CD14-positive monocyte (primary cell): ENCODE results near the gene VSIG10L. TPM values are rescaled to one million over a fixed set of nuclear protein-coding genes. Genes with fewer than 3 reads are reported as not detected.

Experiments used
- DNase-seq, 3 donors: peaks; one replicate each; pipeline ENCODE4 v3.0.0-alpha.2; 2011 to 2022
- H2AFZ ChIP-seq: 2 replicates; pipeline ENCODE4 v1.6.0; 2012; ENCODE audit warnings: mild to moderate bottlenecking, low read depth, low read length, inconsistent platforms; ENCODE audit not compliant: insufficient read depth, poor library complexity, severe bottlenecking
- H3K27ac ChIP-seq, 2 donors: 1 replicate in 1 of 2; 2 replicates in 1 of 2; pipeline ENCODE4 v1.5.1; 2012 to 2013; ENCODE audit warnings: low read length in 2 of 2, control low read depth in 1 of 2, inconsistent platforms in 1 of 2, low read depth in 1 of 2, mild to moderate bottlenecking in 1 of 2
- H3K27me3 ChIP-seq, 2 donors: one replicate each; pipeline versions ENCODE4 v1.6.0 to v1.6.1; 2011 to 2013; ENCODE audit warnings: low read length in 2 of 2; ENCODE audit not compliant: control insufficient read depth in 2 of 2, insufficient read depth in 2 of 2
- H3K36me3 ChIP-seq, 2 donors: replicated peaks in 1 of 2; 1 replicate in 1 of 2; 2 replicates in 1 of 2; pipeline versions ENCODE4 v1.5.1 to v1.6.1; 2012 to 2013; ENCODE audit warnings: low read length in 2 of 2, control low read depth in 1 of 2, inconsistent platforms in 1 of 2, mild to moderate bottlenecking in 1 of 2; ENCODE audit not compliant: insufficient read depth in 2 of 2, control insufficient read depth in 1 of 2
- H3K4me1 ChIP-seq, 2 donors: 1 replicate in 1 of 2; 2 replicates in 1 of 2; pipeline versions ENCODE4 v1.5.1 to v1.6.1; 2012 to 2013; ENCODE audit warnings: low read length in 2 of 2, control low read depth in 1 of 2, inconsistent platforms in 1 of 2, mild to moderate bottlenecking in 1 of 2, moderate library complexity in 1 of 2; ENCODE audit not compliant: insufficient read depth in 2 of 2, control insufficient read depth in 1 of 2
- H3K4me2 ChIP-seq: replicated peaks from 2 replicates; pipeline ENCODE3; 2012; ENCODE audit warnings: low read length, moderate library complexity, mild to moderate bottlenecking; ENCODE audit not compliant: poor library complexity, severe bottlenecking; ENCODE audit errors: extremely low read depth
- H3K4me3 ChIP-seq, 3 experiments: fragments of 200-600 bp in 1 of 3; sonication (generic) in 1 of 3; replicated peaks in 1 of 3; 1 replicate in 2 of 3; 2 replicates in 1 of 3; pipeline ENCODE4 v1.5.1; 2011 to 2013; ENCODE audit warnings: low read length in 3 of 3, mild to moderate bottlenecking in 3 of 3, control low read depth in 2 of 3, low read depth in 2 of 3, inconsistent platforms in 1 of 3, moderate library complexity in 1 of 3
- H3K79me2 ChIP-seq: 2 replicates; pipeline ENCODE4 v1.6.0; 2012; ENCODE audit warnings: mild to moderate bottlenecking, control low read depth, inconsistent platforms, low read length, moderate library complexity; ENCODE audit not compliant: insufficient read depth
- H3K9ac ChIP-seq: 2 replicates; pipeline ENCODE4 v1.6.0; 2017; ENCODE audit warnings: low read length, mild to moderate bottlenecking; ENCODE audit not compliant: insufficient read depth, poor library complexity, severe bottlenecking
- H3K9me3 ChIP-seq, 2 donors: replicated peaks in 1 of 2; 1 replicate in 1 of 2; 2 replicates in 1 of 2; pipeline versions ENCODE4 v1.5.1 to v1.6.1; 2012 to 2013; ENCODE audit warnings: low read length in 2 of 2, control low read depth in 1 of 2; ENCODE audit not compliant: control insufficient read depth in 1 of 2, insufficient read depth in 1 of 2
- H4K20me1 ChIP-seq: 2 replicates; pipeline ENCODE4 v1.6.0; 2012; ENCODE audit warnings: mild to moderate bottlenecking, low read length, control low read depth, moderate library complexity; ENCODE audit not compliant: insufficient read depth
- H3K27ac Mint-ChIP-seq, 7 donors: one replicate each; pipeline ENCODE4 v1.8.0; 2020; ENCODE audit warnings: mild to moderate bottlenecking in 7 of 7, mixed read lengths in 7 of 7, moderate library complexity in 6 of 7, inconsistent platforms in 2 of 7
- H3K27me3 Mint-ChIP-seq, 3 donors: one replicate each; pipeline ENCODE4 v1.8.0; 2021 to 2022; ENCODE audit warnings: low read depth in 3 of 3, mild to moderate bottlenecking in 3 of 3, mixed read lengths in 3 of 3, moderate library complexity in 3 of 3, inconsistent platforms in 1 of 3
- H3K36me3 Mint-ChIP-seq, 2 donors: one replicate each; pipeline ENCODE4 v1.8.0; 2020; ENCODE audit warnings: mixed read lengths in 2 of 2, inconsistent platforms in 1 of 2, mild to moderate bottlenecking in 1 of 2
- H3K4me1 Mint-ChIP-seq: one replicate; pipeline ENCODE4 v1.8.0; 2020; ENCODE audit warnings: mild to moderate bottlenecking, mixed read lengths
- H3K4me3 Mint-ChIP-seq, 2 donors: one replicate each; pipeline ENCODE4 v1.8.0; 2020; ENCODE audit warnings: mild to moderate bottlenecking in 2 of 2, mixed read lengths in 2 of 2, moderate library complexity in 1 of 2
- H3K9me3 Mint-ChIP-seq, 7 donors: one replicate each; pipeline ENCODE4 v1.8.0; 2020 to 2022; ENCODE audit warnings: mixed read lengths in 7 of 7, mild to moderate bottlenecking in 6 of 7, moderate library complexity in 6 of 7, inconsistent platforms in 2 of 7
- CTCF ChIP-seq: fragments of 200-600 bp; IDR thresholded peaks from one replicate; pipeline ENCODE4 v1.8.0; 2022; ENCODE audit warnings: antibody characterized with exemption, mild to moderate bottlenecking
- WGBS: methylation state at CpG from one replicate; pipeline ENCODE4 v1.1.5; 2013; ENCODE audit warnings: missing lambda C conversion rate; ENCODE audit not compliant: insufficient coverage; 5-methylcytosine and 5-hydroxymethylcytosine counted together
- intact Hi-C, 2 donors: fragments of 100-400 bp; cut with micrococcal nuclease; formaldehyde crosslinking; loops; one replicate each; pipeline versions ENCODE4 v1.15.0 to v1.15.1; 2023
- polyA plus RNA-seq, 3 donors: library from polyadenylated mRNA; depleted of rRNA in 1 of 3; unstranded in 2 of 3; stranded (reverse) in 1 of 3; fragments of 300-500 nt in 2 of 3; fragments of >200 nt in 1 of 3; fragmentation: Illumina TruSeq in 2 of 3; gene quantifications; 1 replicate in 2 of 3; 2 replicates in 1 of 3; pipeline ENCODE4 v1.2.3, GENCODE V29; 2012 to 2021

The VSIG10L gene
- polyA plus RNA-seq, 3 donors: 0.62 to 2.3 (median 0.73) TPM

GRCh38 chr19:51367565-51368365 lies 25.8 kb upstream of the VSIG10L start:
- Histone ChIP-seq H3K9me3 (no peaks in the 10 kb centered on the region), H2AFZ (peak overlapping the region; percentile 90), H4K20me1 (no peaks in the 10 kb centered on the region), H3K4me3 (peak overlapping the region; percentile 89 to 93 (median 91)), H3K4me1 (peaks cover 51 to 83% of the 10 kb centered on the region in 2 donors), H3K27ac (peak overlapping the region; percentile 92 to 93), H3K9ac (peak overlapping the region; percentile 80), H3K79me2 (peaks cover 72% of the 10 kb centered on the region), H3K36me3 (no peaks in the 10 kb centered on the region), H3K27me3 (no peaks in the 10 kb centered on the region), H3K4me2 (peak overlapping the region; percentile 100)
- H3K4me3 Mint-ChIP-seq: peak overlapping the region; percentile 96 to 99
- H3K27me3 Mint-ChIP-seq: peaks cover 0 to 6% (median 0%) of the 10 kb centered on the region in 3 donors
- peaks cover 3 to 5% of the 10 kb centered on the region in 2 donors for H3K36me3 Mint-ChIP-seq
- peak; percentile 94 to 98 (median 95) for DNase-seq
- H3K9me3 Mint-ChIP-seq: no peaks in the 10 kb centered on the region
- H3K27ac Mint-ChIP-seq: peak overlapping the region; percentile 93 to 99 (median 97)
- TF ChIP-seq CTCF: no peak
- intact Hi-C loops: loop anchor here (2.0 to 5.0 kb wide), 2 partner anchors 27 to 40 kb away; no protein-coding TSS in a partner anchor
- under 1% methylated on average over 58 of the region's 64 CpGs for WGBS
- H3K4me1 Mint-ChIP-seq: peaks cover 71% of the 10 kb centered on the region

- H3K4me2 ChIP-seq: peak overlapping the region; percentile 100
- peak overlapping the region; percentile 89 to 93 (median 91) for H3K4me3 ChIP-seq
- Mint-ChIP-seq H3K27me3 (peaks cover 0 to 6% (median 0%) of the 10 kb centered on the region in 3 donors), H3K36me3 (peaks cover 3 to 5% of the 10 kb centered on the region in 2 donors), H3K27ac (peak overlapping the region; percentile 93 to 99 (median 97)), H3K4me1 (peaks cover 71% of the 10 kb centered on the region), H3K9me3 (no peaks in the 10 kb centered on the region), H3K4me3 (peak overlapping the region; percentile 96 to 99)
- TF ChIP-seq CTCF: no peak
- H3K36me3 ChIP-seq: no peaks in the 10 kb centered on the region
- H3K4me1 ChIP-seq: peaks cover 46 to 83% of the 10 kb centered on the region in 2 donors
- H3K79me2 ChIP-seq: peaks cover 74% of the 10 kb centered on the region
- H3K27ac ChIP-seq: peak overlapping the region; percentile 92 to 93
- intact Hi-C loops: loop anchor here (2.0 to 5.0 kb wide), 2 partner anchors 28 to 40 kb away; no protein-coding TSS in a partner anchor
- H4K20me1 ChIP-seq: no peaks in the 10 kb centered on the region
- H3K9ac ChIP-seq: peak overlapping the region; percentile 80
- DNase-seq: no peak
- H2AFZ ChIP-seq: peak overlapping the region; percentile 90
- H3K9me3 ChIP-seq: no peaks in the 10 kb centered on the region
- WGBS: 1% methylated on average over 9 of the region's 15 CpGs
- H3K27me3 ChIP-seq: no peaks in the 10 kb centered on the region
Measured at GRCh38 chr19:51367255-51367564, 25.3 kb upstream of the VSIG10L start.
